ENCODE data around the gene PSMB7.

GRCh38 chr9:124344291-124345050 lies 70.8 kb downstream of the PSMB7 start:
- TF ChIP-seq ZFX (IDR thresholded peaks at IDR 0.05) (no peak), CTCF (conservative IDR thresholded peaks at IDR 0.05) (no peak)
